NCI-H128 (cell line): Measurements from ENCODE around the gene RMDN2.
A peak's percentile ranks its signal among the peaks of the same experiment; 100 is the strongest.

Source experiments
- DNase-seq: peaks from one replicate; lab custom pipeline; 2025; ENCODE audit not compliant: unreplicated experiment; lab: John Stamatoyannopoulos, UW

RMDN2 gene

GRCh38 chr2:37925063-37925897, at the start of gene RMDN2:
RMDN2 (plus strand) TSS chr2:37925287; CDS start chr2:37929278, 3,991 bp downstream.
- DNase-seq: peak; percentile 69

- DNase-seq: no peak
Observed at GRCh38 chr2:37875403-37875906, 49.6 kb upstream of the RMDN2 start.

GRCh38 chr2:37876227-37876626, 48.9 kb upstream of the RMDN2 start:
- DNase-seq: no peak

GRCh38 chr2:37877457-37878315, 47.4 kb upstream of the RMDN2 start:
- peak; percentile 58 for DNase-seq

GRCh38 chr2:37878536-37878935, 46.6 kb upstream of the RMDN2 start:
- no peak for DNase-seq

GRCh38 chr2:37880551-37880950, 44.5 kb upstream of the RMDN2 start:
- no peak for DNase-seq

- no peak for DNase-seq
Observed at GRCh38 chr2:37881397-37881796, 43.7 kb upstream of the RMDN2 start.

- no peak for DNase-seq
Observed at GRCh38 chr2:37882036-37882435, 43.1 kb upstream of the RMDN2 start.

- DNase-seq: no peak
Observed at GRCh38 chr2:37883518-37883917, 41.6 kb upstream of the RMDN2 start.

GRCh38 chr2:37885329-37885993, 39.6 kb upstream of the RMDN2 start:
- DNase-seq: no peak

GRCh38 chr2:37886745-37887144, 38.3 kb upstream of the RMDN2 start:
- DNase-seq: no peak

GRCh38 chr2:37887286-37887685, 37.8 kb upstream of the RMDN2 start:
- no peak for DNase-seq

- DNase-seq: peak; percentile 16
Observed at GRCh38 chr2:37890893-37891495, 34.1 kb upstream of the RMDN2 start.

- DNase-seq: no peak
Observed at GRCh38 chr2:37891846-37892435, 33.1 kb upstream of the RMDN2 start.

- no peak for DNase-seq
Observed at GRCh38 chr2:37892436-37893114, 32.5 kb upstream of the RMDN2 start.

- no peak for DNase-seq
Observed at GRCh38 chr2:37893327-37893726, 31.8 kb upstream of the RMDN2 start.

- no peak for DNase-seq
Observed at GRCh38 chr2:37894047-37894446, 31.0 kb upstream of the RMDN2 start.

GRCh38 chr2:37894601-37895000, 30.5 kb upstream of the RMDN2 start:
- no peak for DNase-seq

GRCh38 chr2:37895140-37895539, 29.9 kb upstream of the RMDN2 start:
- no peak for DNase-seq

GRCh38 chr2:37896319-37896718, 28.8 kb upstream of the RMDN2 start:
- no peak for DNase-seq
